ENCODE measurements around the gene FRAT1.
A peak's percentile ranks its signal among the peaks of the same experiment; 100 is the strongest.

The FRAT1 gene

DNA sequence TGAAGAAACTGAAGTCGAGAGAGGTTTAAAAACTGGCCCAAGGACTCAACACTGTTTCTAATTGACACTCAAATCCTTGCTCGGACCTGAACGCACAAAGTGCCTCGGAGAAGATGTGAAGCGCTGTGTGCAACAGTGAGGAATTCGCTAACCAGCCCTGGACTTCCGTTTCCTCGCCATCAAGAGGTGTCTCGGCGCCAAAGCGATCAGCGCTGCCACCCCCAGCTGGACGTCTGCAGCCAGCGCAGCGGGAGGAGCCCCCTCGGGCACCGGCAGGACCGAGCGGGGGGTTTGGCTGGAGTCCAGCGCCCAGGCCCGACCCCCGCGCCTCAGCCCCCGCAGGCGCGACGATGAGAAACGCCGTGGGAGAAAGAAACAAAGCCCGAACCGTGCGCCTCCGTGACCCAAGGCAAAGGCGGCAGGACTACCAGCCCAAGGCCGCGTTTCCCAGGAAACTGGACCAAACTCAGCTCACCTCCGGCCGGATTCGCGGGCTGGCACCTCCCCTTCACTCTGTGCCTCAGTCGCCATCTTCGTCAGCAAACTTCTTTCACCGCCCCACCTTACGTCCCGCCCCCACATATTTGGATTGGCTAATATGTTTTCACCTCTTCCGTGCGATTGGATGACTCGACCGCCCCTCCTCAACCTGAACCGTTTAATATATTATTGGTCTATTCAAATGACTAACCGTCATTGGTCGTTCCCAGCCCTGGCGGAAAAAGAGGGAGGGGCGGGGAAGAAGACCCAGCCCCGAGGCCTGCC, 26.8 kb upstream of the FRAT1 start, which contains the start of gene ARHGAP19:
Gene ARHGAP19 (minus strand): TSS at position 541 of the 765 bp plus-strand sequence. CDS start 10 bp downstream, at position 531.
- H3K27ac ChIP-seq, result peak within 1 kb of the TSS; percentile 99
- DNase-seq (ENCODE audit: low spot score), result peak; percentile 100
- TF ChIP-seq, protein P1, sequence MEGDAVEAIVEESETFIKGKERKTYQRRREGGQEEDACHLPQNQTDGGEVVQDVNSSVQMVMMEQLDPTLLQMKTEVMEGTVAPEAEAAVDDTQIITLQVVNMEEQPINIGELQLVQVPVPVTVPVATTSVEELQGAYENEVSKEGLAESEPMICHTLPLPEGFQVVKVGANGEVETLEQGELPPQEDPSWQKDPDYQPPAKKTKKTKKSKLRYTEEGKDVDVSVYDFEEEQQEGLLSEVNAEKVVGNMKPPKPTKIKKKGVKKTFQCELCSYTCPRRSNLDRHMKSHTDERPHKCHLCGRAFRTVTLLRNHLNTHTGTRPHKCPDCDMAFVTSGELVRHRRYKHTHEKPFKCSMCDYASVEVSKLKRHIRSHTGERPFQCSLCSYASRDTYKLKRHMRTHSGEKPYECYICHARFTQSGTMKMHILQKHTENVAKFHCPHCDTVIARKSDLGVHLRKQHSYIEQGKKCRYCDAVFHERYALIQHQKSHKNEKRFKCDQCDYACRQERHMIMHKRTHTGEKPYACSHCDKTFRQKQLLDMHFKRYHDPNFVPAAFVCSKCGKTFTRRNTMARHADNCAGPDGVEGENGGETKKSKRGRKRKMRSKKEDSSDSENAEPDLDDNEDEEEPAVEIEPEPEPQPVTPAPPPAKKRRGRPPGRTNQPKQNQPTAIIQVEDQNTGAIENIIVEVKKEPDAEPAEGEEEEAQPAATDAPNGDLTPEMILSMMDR (conservative IDR thresholded peaks at IDR 0.05; ENCODE audit: low read depth), result peak; percentile 47; the same call in 1 of the 2 replicates
- ChIA-PET POLR2A (ENCODE audit: low non-redundant PET) (interaction anchor here (0.6 kb wide), 1 partner anchor 27 kb away, joined by 3 read pairs; the partner anchor contains the start of gene FRAT1), CTCF (interaction anchor here (0.6 to 1.5 kb wide), 6 partner anchors 13 to 114 kb away, joined by 3 to 12 read pairs (median 3); no protein-coding TSS in a partner anchor)

DNA sequence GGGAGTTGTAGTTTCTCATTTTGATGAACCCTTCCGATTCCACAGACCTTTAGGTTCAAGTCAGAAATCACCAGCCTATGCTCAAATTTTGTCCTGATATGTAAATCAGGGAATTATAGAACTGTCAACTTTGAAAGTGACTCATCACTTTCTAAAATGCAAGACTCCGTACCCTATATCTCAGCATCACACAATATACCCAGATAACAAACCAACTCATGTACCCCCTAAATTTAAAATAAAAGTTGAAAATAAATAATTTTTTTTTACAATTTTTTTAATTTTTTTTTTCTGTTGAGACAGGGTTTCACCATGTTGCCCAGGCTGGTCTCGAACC, 26.2 kb upstream of the FRAT1 start:
- H3K27ac ChIP-seq, result peak overlapping the region; percentile 99
- ChIA-PET POLR2A (ENCODE audit: low non-redundant PET) (interaction anchor here (0.6 kb wide), 1 partner anchor 27 kb away, joined by 3 read pairs; the partner anchor contains the start of gene FRAT1), CTCF (interaction anchor here (0.6 to 1.5 kb wide), 6 partner anchors 14 to 363 kb away, joined by 3 to 12 read pairs (median 3); no protein-coding TSS in a partner anchor)
- TF ChIP-seq, protein P1 (conservative IDR thresholded peaks at IDR 0.05; ENCODE audit: low read depth), result no peak
- no peak for DNase-seq (ENCODE audit: low spot score)

- ChIA-PET POLR2A (ENCODE audit: low non-redundant PET) (interaction anchor here (0.6 kb wide), 1 partner anchor 105 kb away, joined by 3 read pairs; no protein-coding TSS in a partner anchor), CTCF (interaction anchor here (1.0 kb wide), 1 partner anchor 34 kb away, joined by 3 read pairs; no protein-coding TSS in a partner anchor)
- no peak overlapping the region for H3K27ac ChIP-seq
- no peak for DNase-seq (ENCODE audit: low spot score)
- TF ChIP-seq, protein P1 (conservative IDR thresholded peaks at IDR 0.05; ENCODE audit: low read depth), result no peak
Measured at GRCh38 chr10:97297556-97298222, 21.4 kb upstream of the FRAT1 start.

- CTCF ChIA-PET, result interaction anchor here (0.7 kb wide), 1 partner anchor 255 kb away, joined by 3 read pairs; no protein-coding TSS in a partner anchor
- POLR2A ChIA-PET (ENCODE audit: low non-redundant PET), result interaction anchor here (0.6 kb wide), 1 partner anchor 105 kb away, joined by 3 read pairs; no protein-coding TSS in a partner anchor
- H3K27ac ChIP-seq, result no peak overlapping the region
- DNase-seq (ENCODE audit: low spot score), result no peak
- TF ChIP-seq, protein P1 (conservative IDR thresholded peaks at IDR 0.05; ENCODE audit: low read depth), result no peak
Measured at GRCh38 chr10:97298223-97298571, 20.9 kb upstream of the FRAT1 start.

DNA sequence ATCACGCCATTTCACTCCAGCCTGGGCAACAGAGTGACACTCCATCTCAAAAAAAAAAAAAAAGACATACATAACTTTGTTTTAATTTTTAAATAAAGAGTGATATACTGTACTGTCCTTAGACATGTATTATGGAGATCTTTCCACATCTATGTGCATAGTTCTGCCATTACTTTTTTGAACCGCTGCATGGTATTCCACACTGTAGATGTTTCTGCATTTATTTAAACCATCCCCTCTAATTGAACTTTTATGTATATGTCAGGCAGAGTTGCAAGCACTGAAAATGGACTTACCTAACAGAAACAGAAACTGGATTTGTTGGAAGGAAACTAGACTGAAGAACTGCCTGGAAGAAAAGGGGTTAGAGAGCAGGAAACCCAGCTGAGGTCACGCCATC, 18.1 kb upstream of the FRAT1 start:
- ChIA-PET POLR2A (ENCODE audit: low non-redundant PET) (no interaction called here), CTCF (no interaction called here)
- no peak overlapping the region for H3K27ac ChIP-seq
- TF ChIP-seq, protein P1 (conservative IDR thresholded peaks at IDR 0.05; ENCODE audit: low read depth), result no peak
- no peak for DNase-seq (ENCODE audit: low spot score)

DNA sequence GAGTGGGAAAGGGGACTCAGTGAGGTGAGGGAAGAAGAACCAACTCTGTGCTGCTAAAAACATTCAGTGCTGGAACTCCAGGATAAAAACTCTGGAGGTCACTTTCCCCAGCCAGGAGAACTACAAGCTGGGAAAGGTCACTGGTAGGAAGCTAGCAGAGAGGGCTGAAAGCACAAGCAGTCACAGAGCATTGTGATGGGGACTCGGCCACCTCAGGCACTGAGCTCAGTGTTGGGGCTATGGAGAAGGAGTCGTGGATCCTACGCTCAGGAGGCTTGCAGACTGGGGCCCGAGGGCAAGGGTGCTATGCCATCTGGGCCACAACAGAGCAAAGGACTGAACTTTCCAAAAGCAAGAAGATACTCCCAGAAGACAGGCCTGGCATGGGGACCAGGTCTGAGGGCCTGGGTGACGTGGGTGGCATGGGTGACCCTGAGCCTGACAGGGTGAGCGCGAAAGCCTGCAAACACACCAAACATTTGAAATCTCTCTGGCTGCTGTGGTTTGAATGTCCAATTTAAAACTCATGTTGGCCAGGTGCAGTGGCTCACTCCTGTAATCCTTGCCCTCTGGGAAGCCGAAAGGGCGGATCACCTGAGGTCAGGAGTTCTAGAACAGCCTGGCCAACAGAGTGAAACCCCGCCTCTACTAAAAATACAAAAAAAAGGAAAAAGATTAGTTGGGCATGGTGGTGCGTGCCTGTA, 16.8 kb upstream of the FRAT1 start:
- ChIA-PET CTCF (interaction anchor here (0.6 kb wide), 1 partner anchor 39 kb away, joined by 3 read pairs; no protein-coding TSS in a partner anchor), POLR2A (ENCODE audit: low non-redundant PET) (no interaction called here)
- no peak for DNase-seq (ENCODE audit: low spot score)
- no peak overlapping the region for H3K27ac ChIP-seq
- TF ChIP-seq, protein P1 (conservative IDR thresholded peaks at IDR 0.05; ENCODE audit: low read depth), result no peak

Data from RWPE1 (cell line).